Activated CD8-positive, alpha-beta memory T cell treated with anti-CD3 and anti-CD28 coated beads, Interleukin-2, amount 50 U/mL, for 1 hour (primary cell): ENCODE measurements around the gene FSTL3.
"Not testable (repeated sequence)": the region's sequence is repeated elsewhere in the genome, so short reads cannot be mapped to it uniquely, and the experiment has no call there.

Source experiments
- DNase-seq: peaks from one replicate; pipeline ENCODE4 v3.0.0-alpha.2; 2020; ENCODE audit errors: extremely low read depth

The FSTL3 gene

DNA sequence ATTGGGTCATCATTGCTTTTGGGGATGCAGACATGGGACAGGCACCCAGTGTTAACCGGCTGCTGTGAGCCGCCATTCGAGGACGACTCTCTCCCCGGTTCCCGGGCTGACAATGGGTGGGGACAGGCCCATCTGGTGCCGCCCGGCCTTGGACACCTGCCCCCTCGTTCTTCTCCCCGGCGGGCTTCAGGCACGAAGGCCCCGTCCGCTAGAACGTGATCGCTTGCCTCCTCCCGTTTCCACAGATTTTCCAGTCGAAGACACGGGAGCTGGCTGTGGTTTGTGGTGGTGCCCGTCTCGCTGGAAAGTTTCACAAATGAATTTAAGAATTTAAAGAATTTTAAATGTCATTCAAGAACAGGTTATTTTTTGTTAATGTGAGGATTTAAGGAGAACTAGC is 34.6 kb downstream of the FSTL3 start:
- DNase-seq = no peak

DNA sequence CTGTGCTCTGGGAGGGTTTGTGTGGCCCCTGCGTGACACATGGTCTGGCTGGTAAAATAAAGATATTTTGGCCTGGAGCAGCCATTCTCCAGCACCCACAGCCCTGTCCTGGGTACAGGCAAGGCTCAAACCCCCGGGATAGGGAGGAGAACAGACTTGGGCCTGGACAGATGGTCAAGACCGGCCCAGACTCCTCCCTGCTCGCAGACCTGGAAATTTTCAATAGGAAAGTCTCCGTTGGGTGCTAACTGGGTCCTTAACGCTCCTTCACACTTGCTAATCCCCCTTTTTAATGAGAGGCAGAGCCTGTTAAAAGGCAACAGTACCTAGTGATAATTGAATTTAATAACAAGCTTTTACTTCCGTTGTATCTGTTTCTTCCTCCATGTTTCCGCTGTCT is 35.1 kb downstream of the FSTL3 start:
- no peak for DNase-seq

DNA sequence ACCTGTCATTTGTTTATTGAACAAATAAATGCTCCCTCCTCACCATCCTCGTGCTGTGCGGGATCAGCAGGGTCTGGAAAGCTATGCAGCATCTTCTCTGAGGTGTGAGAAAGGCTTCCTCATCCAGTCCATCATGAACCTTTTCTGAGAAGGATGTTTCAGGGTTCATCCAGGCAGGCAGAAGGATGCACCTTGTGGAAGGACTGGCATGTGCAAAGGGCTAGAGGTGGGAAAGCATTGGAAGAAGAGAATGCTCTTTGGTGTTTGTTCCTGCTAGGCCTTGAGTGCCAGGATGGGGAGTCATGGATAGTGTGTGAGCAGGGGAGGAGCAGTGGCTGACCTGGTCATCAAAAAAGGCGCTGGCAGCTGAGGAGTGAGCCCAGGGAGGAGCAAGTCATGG is 39.2 kb downstream of the FSTL3 start:
- DNase-seq = no peak

DNA sequence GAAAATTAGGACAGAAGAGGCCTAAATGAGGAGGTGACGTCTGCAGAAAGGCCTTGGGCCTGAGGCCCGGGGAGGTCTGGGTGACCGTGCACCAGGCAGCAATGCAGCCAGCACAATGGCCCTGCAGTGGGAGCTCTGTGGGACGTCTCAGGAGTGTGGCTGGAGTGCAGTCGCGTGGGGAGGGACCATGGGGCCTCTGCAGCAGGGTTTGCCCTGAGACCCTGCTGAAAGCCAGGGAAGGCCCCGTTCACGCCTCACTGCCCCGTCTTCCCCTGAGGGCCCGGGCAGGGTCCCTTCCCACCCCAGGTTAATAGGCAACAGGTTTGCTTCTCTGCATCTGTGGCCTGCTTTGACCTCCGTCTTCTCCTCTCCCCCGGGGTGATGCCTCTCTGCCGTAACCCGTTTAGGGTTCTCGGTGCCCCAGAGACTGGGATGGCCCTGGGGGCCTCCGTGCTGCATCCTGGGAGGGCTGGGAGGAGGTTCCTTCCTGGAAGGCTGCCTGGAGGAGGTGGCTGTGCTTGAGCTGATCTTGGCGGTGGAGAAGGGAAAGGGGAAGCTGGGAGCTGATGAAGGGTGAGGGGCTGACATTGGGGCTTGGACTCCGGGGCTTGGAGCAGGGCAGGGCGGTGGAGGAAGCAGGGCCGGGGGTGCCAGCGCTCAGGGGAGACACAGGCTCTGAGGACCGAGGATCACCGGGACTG is 42.2 kb downstream of the FSTL3 start:
- no peak for DNase-seq

DNA sequence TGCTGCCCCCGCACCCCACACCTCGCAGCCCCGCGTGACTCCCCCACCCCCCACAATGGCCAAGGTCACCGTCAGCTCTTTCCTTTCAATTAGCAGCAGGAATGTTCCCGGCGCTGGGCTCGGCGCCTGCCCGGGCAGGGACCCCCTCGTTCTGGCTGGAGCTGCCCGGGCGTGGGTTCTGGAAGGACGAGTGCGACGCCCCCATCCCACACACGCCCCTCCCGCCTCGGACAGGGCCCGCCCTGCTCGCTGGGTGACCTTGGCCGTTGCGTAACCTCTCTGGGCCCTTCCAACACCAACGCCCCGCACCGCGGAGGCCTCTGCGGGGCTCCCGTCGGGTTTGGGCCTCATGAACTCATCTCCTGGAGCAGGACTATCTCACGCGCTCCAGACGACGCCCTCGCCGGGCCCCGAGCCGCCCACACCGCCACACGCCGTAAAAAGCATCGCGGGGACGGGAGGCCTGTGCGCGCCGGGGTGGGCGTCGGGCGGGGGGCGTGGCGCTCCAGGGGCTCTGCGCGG is 42.9 kb downstream of the FSTL3 start:
- no peak for DNase-seq

DNA sequence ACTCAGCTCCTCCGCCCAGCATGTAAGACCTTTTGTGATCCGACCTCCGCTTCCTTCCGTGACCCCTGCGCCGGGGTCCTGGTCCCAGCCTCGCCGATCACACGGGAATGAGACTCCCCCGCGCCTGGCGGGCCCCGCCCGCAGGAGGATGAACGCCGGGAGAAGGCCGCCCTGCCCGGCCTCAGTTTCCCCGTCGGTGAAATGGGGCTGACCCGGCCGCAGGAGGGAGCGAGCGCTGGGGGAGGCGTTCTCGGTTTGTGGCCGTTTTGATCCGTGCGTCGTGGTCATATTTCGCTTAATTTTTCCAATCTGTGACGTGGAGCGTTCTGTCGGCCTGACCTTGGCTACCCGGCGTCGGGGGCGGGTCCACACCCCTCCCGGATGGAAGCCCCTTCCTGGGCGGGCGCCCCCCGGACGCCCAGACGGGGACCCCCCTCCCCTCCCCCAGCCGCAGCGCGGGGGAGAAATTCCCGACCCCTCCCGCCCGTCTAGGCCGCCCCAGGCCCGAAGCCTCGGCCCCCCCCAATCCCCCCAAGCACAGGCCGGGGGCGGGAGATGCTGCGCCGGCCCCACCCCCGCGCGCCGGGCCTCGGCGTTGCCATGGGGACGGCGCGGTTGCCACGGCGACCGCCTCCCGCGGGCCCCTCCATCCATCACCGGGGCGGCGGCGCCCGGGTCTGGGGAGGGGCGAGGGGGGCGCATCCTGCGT is 43.6 kb downstream of the FSTL3 start:
- no peak for DNase-seq

DNA sequence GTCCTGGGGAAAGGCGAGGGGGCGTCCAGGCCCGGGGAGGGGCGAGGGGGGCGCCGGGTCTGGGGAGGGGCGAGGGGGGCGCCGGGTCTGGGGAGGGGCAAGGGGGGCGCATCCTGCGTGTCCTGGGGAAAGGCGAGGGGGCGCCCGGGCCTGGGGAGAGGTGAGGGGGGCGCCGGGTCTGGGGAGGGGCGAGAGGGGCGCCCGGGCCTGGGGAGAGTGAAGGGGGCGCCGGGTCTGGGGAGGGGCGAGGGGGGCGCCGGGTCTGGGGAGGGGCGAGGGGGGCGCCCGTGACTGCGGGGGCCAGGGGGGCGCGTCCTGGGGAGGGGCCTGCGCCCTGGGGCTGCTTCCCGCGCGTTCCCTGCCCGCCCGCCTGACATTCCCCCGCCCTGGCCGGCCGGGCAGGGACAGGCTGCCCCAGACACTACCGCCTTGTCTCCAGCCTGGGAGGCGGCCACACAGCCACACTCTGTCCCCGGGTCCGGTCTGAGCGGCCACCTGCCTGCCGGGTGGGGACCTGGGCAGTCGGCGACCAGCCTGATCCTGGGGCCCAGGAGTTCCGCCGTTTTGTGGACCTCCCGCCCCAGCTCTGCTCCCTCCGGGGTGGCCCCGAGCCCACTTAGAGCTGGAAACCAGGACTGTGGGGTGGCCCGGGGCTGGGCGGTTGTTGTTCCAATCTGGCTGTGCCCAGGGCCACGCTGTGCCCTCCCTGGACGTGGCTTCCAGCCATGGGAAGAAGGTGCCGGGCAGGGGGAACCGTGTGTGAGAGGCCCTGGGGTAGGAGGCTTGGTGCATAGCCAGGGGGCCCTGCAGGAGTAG is 44.4 kb downstream of the FSTL3 start:
- DNase-seq = no peak

DNA sequence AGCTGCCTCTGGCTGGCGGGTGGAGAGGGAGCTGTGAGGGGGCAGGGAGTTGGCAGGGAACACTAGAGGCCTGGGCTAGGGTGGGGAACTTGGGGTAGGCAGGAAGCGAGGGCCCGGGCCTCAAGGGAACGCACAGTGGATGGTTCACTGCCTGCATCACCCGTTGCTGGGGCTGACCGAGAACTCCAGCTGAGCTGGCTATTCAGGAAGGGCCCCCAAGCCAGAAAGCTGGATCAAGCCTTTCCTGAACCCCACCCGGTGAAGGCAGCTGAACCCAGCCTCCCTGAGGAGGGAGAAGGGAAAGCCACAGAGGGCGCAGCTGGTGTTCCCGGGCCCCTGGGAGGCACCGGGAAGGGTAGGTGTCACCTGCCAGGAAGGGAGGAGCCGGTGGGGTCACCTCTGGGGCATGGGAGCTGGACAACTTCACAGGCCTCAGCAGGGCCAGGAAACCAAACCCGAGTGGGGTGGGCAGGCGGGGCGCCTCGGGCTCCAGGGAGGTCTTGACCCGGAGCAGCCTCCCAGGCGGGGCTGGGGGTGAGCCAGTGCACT is 46.4 kb downstream of the FSTL3 start:
- DNase-seq = no peak

DNA sequence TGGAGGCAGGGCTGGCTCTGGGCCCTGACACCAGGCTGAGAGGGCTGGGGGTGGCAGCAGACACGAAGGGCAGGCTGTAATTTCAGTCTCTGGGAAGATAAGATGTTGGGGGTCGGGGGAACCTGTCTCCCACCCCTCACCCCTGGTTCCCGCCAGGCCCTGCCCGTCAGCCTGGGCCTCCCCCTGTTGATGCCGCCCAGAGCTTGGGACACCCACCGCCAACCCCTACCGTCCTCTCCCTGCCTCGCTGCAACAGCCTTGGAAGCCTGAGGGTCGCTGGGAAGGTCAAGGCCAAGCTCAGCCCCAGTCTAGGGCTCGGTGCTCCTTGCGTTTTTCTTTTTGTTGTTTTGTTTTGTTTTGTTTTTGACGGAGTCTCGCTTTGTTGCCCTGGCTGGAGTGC is 47.1 kb downstream of the FSTL3 start:
- no peak for DNase-seq

DNA sequence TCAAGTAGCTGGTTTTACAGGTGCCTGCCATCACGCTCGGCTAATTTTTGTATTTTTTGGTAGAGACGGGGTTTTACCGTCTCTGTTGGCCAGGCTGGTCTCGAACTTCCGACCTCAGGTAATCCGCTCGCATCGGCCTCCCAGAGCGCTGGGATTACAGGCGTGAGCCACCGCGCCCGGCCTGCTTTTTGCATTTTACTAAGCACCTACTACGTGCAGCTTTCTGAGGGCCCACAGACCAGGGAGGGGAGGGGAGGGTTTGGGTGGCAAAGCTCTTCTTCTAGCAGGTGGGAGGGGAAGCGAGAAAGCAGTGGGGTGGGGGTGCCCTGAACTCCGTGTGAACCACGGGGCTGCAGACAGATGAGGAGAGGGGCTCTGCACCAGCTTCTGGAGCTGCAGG is 47.5 kb downstream of the FSTL3 start:
- DNase-seq = no peak

DNA sequence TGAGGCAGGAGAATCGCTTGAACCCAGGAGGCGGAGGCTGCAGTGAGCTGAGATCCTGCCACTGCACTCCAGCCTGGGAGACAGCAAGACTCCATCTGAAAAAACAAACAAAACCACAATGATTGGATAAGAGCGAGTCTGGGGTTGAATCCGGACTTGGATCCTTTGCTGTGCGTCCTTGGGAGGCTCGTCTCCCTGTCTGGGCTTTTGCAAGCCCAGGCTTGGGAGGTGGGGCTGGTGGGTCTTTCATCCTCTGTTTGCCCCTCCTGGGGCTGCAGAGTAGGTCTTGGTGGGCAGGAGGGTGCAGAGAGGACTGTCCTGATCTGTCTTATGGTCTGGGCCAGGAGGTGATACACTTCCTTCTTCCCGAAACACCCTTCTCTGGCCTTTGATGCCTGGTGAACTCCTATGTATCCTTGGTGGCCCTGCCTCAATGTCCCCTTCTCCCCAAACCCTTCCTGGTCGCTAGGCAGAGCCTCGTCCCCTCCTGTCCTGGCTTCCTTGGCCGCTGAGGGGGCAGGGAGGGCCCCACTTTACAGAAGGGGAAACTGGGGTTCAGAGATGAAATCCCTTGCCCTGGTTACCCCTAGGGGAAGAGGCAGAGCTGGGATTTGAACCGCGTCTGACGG is 49.4 kb downstream of the FSTL3 start:
- no peak for DNase-seq

DNA sequence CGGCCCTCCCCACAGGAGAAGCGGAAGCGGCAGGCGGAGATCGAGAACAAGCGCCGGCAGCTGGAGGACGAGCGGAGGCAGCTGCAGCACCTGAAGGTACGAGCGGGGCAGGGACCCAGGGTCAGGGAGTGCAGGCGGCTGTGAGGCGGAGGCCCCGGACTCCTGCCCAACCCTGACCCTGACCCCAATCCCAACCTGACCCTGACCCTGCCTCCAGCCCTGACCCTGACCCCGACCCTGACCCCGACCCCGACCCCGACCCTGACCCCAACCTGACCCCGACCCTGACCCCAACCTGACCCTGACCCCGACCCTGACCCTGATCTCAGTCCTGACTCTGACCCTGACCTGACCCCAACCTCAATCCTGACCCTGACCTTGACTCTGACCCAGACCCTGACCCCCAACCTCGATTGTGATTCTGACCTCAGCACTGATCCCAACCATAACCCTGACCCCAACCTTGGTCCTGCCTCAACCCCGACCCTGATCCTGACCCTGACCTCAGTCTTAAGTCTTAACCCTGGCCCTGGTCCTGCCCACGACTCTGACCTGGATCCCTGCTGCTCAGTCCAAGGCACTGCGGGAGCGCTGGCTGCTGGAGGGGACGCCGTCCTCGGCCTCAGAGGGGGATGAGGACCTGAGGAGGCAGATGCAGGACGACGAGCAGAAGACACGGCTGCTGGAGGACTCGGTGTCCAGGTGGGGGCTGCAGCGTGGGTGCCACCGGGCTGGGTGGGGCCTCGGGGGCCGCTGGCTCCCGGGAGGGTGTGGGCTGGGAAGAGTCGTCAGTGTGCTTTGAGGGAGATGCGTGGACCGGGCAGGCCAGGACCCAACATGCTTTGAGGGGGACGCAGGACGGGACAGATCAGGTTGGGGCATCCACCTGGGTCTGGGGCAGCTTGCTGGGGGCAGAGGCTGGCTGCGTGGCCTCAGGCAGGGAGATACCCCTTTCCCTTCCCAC is 51.1 kb downstream of the FSTL3 start:
- no peak for DNase-seq

DNA sequence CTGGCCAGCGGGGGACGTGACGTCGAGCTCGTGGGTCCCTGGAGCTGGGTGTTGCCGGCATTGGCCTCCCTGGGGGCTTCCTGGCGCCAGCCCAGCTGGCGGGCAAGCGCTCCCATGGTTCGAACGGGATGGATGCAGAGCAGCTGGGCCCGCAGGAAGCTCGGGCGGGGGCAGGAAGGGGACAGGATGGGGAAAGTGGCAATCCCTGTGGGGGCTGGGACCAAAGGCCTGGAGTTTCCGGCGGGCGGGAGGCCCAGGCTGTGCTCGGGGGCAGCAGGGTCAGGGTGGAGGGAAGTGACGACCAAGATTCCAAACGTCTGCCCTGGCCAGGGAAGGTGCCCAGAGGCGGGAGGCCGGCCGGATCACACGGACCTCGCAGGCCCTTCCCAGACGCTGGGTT is 51.8 kb downstream of the FSTL3 start:
- no peak for DNase-seq

DNA sequence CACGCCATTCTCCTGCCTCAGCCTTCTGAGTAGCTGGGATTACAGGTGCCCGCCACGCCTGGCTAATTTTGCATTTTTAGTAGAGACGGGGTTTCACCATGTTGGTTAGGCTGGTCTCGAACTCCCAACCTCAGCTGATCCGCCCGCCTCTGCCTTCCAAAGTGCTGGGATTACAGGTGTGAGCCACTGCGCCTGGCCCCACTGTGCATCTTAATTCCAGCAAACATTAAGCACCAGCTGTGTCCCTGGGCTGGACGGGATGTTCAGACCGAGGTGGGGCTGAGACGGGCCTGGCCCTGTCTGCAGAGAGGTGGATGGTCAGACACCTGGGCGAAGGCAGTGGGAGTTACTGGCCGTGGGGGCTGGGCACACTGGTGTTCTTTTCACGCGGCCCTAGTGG is 53.4 kb downstream of the FSTL3 start:
- not testable (repeated sequence) for DNase-seq

DNA sequence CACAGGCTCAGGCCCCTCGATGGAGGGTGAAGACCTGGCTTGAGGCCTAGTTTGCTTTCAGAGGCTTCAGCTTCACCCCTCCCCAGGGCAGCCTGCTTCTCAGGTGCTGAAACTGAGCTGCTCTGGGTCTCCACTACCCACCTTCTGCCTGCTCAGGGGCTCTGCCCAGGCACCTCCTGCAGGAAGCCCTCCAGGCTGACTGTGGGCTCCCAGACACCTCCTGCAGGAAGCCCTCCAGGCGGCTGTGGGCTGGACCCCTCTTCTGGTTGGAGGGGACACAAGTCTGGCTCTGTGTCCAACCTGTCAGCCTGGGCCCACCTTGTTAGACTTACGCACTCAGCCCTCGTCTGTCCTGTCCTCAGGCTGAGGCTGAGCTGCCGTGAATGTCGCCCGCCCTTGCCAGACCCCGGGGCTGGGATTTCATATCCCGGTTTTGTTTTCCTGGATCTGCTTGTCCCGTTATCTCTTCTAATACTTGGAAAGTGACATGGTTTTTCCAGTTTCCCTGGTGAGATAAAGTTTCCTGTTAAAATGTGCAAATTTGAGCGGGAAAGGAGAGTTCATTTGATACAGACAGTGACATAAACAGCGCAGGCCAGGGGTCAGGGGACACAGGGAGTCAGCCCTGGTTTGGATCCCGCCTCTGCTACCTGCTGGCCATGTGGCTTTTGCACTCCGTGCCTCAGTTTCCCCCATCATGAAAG is 53.9 kb downstream of the FSTL3 start:
- no peak for DNase-seq

DNA sequence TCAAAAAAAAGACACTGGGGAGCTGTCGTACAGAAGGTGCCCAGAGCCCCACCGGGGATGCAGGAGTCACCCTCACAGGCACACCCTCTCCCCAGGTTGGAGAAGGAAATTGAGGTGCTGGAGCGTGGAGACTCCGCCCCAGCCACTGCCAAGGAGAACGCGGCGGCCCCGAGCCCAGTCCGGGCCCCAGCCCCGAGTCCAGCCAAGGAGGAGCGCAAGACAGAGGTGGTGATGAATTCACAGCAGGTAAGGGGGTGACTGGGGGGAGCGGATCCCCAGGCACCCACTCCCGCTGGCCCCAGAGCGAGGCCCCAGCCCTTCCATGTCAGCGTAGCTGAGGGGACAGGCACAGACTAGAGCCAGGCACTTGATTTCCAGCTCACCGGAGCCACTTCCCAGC is 54.8 kb downstream of the FSTL3 start:
- no peak for DNase-seq

DNA sequence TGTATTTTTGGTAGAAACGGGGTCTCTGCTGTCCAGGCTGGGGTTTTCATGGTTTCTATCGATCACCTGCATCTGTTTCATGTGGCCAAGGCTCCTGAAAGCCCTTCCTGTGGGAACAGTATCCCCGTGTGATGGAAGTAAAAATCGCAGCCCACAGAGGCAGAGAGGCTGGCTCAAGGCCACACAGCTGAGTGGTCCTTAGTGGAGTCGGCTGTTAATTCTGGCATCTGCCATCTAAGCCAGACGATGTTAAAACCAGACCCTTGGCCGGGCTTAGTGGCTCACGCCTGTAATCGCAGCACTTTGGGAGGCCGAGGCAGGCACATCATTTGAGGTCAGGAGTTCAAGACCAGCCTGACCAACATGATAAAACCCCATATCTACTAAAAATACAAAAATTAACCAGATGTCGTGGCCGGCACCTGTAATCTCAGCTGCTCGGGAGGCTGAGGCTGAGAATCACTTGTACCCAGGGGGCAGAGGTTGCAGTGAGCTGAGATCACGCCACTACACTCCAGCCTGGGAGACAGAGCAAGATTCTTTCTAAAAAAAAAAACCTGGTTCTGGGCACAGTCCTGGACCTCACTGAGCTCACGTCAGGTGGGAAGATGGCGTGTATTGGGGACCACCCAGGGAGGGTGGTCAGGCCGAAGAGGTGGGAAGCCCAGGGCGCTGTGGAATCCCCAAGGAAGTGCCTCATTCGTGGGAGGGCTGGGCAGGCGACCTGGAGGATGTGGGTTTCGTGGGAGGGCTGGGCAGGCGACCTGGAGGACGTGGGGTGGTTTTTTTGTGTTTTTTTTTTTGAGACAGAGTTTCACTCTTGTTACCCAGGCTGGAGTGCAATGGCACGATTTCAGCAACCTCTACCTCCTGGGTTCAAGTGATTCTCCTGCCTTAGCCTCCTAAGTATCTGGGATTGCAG is 56.2 kb downstream of the FSTL3 start:
- no peak for DNase-seq
